ENCODE results near the gene KCNC4. TPM values are rescaled to one million over a fixed set of nuclear protein-coding genes. Genes with fewer than 3 reads are reported as not detected.

KCNC4 gene
- total RNA-seq, 1 experiment from 2014 or later, result 8.9 TPM

DNA sequence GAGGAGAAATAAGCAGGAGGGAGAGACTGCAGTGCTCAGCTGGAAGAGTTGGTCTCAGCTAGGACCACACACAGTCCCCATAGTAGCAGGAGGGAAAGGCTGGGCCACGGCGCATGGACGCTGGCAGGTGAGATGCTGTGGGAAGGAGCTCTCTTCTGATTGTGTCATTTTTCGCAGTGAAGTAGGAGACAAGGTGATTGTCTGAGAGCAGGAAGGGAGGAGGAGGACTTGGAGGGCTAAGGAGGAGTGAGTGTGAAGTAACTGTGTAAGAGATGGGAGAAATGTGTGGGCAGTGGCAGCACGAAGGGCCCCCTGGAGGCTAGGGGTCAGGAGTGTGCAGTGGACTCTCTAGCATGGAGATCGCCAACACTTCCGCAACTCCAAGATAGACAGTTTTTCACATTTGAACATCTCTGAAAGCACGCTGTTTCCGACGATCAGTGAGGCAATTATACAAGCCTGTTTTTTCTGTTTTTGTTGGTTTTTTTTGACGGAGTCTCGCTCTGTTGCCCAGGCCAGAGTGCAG lies 26.4 kb upstream of the KCNC4 start:
- H2BK5ac ChIP-seq (ENCODE audit: insufficient read length, low read length), result no peak overlapping the region
- H3K9me3 ChIP-seq (ENCODE audit: control insufficient read depth, low read depth, low read length), result no peaks in the 10 kb centered on the region
- no peak overlapping the region for H3K14ac ChIP-seq (ENCODE audit: insufficient read depth, low read length)
- TF ChIP-seq, protein P1, sequence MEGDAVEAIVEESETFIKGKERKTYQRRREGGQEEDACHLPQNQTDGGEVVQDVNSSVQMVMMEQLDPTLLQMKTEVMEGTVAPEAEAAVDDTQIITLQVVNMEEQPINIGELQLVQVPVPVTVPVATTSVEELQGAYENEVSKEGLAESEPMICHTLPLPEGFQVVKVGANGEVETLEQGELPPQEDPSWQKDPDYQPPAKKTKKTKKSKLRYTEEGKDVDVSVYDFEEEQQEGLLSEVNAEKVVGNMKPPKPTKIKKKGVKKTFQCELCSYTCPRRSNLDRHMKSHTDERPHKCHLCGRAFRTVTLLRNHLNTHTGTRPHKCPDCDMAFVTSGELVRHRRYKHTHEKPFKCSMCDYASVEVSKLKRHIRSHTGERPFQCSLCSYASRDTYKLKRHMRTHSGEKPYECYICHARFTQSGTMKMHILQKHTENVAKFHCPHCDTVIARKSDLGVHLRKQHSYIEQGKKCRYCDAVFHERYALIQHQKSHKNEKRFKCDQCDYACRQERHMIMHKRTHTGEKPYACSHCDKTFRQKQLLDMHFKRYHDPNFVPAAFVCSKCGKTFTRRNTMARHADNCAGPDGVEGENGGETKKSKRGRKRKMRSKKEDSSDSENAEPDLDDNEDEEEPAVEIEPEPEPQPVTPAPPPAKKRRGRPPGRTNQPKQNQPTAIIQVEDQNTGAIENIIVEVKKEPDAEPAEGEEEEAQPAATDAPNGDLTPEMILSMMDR (conservative IDR thresholded peaks at IDR 0.05), result no peak
- H3K23ac ChIP-seq (ENCODE audit: insufficient read length, low read depth, low read length), result no peak overlapping the region
- no peaks in the 10 kb centered on the region for H3K79me2 ChIP-seq (ENCODE audit: insufficient read depth, low read length)
- Mint-ChIP-seq H3K36me3 (ENCODE audit: insufficient read depth in 1 of 3, low read depth in 3 of 3) (no peaks in the 10 kb centered on the region), H3K27me3 (ENCODE audit: low read depth) (peaks cover 8% of the 10 kb centered on the region), H3K27ac (no peak overlapping the region), H3K4me1 (peaks cover 5 to 10% of the 10 kb centered on the region in 2 experiments; a peak in 2 of 4 replicates), H3K4me3 (no peak overlapping the region), H3K9me3 (no peaks in the 10 kb centered on the region)
- no peak overlapping the region for H3K18ac ChIP-seq (ENCODE audit: insufficient read length, low read depth, low read length)
- H3K4ac ChIP-seq (ENCODE audit: low read depth, low read length), result no peak overlapping the region
- no peak overlapping the region for H3K4me2 ChIP-seq (ENCODE audit: insufficient read depth, insufficient read length, low read length)
- no peaks in the 10 kb centered on the region for H3K23me2 ChIP-seq (ENCODE audit: insufficient read length, low read depth, low read length, poor library complexity, severe bottlenecking)
- no peak for DNase-seq
- H2BK15ac ChIP-seq (ENCODE audit: low read depth, low read length), result no peak overlapping the region
- H3K9ac ChIP-seq (ENCODE audit: extremely low read depth, insufficient read length, low read length), result no peak overlapping the region
- H2AK5ac ChIP-seq (ENCODE audit: insufficient read length, low read length), result no peak overlapping the region
- H4K8ac ChIP-seq (replicated peaks; ENCODE audit: insufficient read length, low read depth, low read length), result no peak overlapping the region
- H2AFZ ChIP-seq (ENCODE audit: low read length), result no peak overlapping the region
- no peak overlapping the region for H4K91ac ChIP-seq (ENCODE audit: insufficient read length, low read depth, low read length)
- no peaks in the 10 kb centered on the region for H3K27me3 ChIP-seq (ENCODE audit: insufficient read depth, low read length)
- H2BK12ac ChIP-seq (ENCODE audit: insufficient read length, low read depth, low read length), result no peak overlapping the region
- no peak overlapping the region for H2BK20ac ChIP-seq (ENCODE audit: low read depth, low read length, poor library complexity, severe bottlenecking)
- H3K4me1 ChIP-seq (ENCODE audit: insufficient read depth, low read length), result no peaks in the 10 kb centered on the region
- H3K56ac ChIP-seq (ENCODE audit: insufficient read length, low read depth, low read length), result no peak overlapping the region
- H3K79me1 ChIP-seq (ENCODE audit: insufficient read depth, low read depth, low read length, poor library complexity, severe bottlenecking), result no peaks in the 10 kb centered on the region
- no peak overlapping the region for H2BK120ac ChIP-seq (ENCODE audit: low read depth, low read length, poor library complexity, severe bottlenecking)
- WGBS (ENCODE audit: extremely low coverage, insufficient read length, low lambda C conversion rate), result no CpG with 5 or more reads among the region's 12 CpGs
- no peak overlapping the region for H3T11ph ChIP-seq (ENCODE audit: low read length)
- no peak overlapping the region for H3K27ac ChIP-seq (ENCODE audit: insufficient read length, low read depth, low read length)
- H4K20me1 ChIP-seq (ENCODE audit: control insufficient read depth, insufficient read depth, insufficient read length), result no peaks in the 10 kb centered on the region
- no peak overlapping the region for H4K5ac ChIP-seq (ENCODE audit: insufficient read length, low read depth, low read length)

All from H9 (cell line).